Endothelial cell of umbilical vein (primary cell): ENCODE measurements around the gene RAMP2. TPM values are rescaled to one million over a fixed set of nuclear protein-coding genes. Genes with fewer than 3 reads are reported as not detected.

Experiments
- BruUV-seq: library from RNA; stranded (reverse); fragments of 400-500 nt; replicated peaks from 2 replicates; lab custom pipeline; 2021; lab: Mats Ljungman, UMichigan
- CTCF ChIA-PET: fragments of 300-600, 350-600 bp; sonication (Branson Sonifier 250); formaldehyde crosslinking; loops from one replicate; lab custom pipeline; 2021; ENCODE audit warnings: antibody characterized with exemption, inconsistent platforms; lab: Charles Lee
- POLR2A ChIA-PET: fragments of 300-600, 350-600 bp; sonication (Branson Sonifier 250); formaldehyde crosslinking; loops from one replicate; lab custom pipeline; 2021; ENCODE audit warnings: antibody characterized with exemption, inconsistent platforms; lab: Charles Lee
- DNase-seq: peaks from one replicate; pipeline ENCODE4 v3.0.0-alpha.2; 2011; ENCODE audit warnings: low read depth, low spot score
- FAIRE-seq: peaks from 2 replicates; lab custom pipeline; 2011; peaks lifted over from hg19 to GRCh38; lab: Jason Lieb, UNC
- H2AFZ ChIP-seq: 2 replicates; pipeline ENCODE4 v1.6.0; 2012; ENCODE audit warnings: low read depth, low read length, control low read depth, inconsistent platforms
- H3K27ac ChIP-seq: 2 replicates; pipeline ENCODE4 v1.5.1; 2011; ENCODE audit warnings: low read depth, mild to moderate bottlenecking, control low read depth, low read length, moderate library complexity; ENCODE audit not compliant: insufficient read depth
- H3K27me3 ChIP-seq, 2 experiments: 2 replicates each; pipeline versions ENCODE4 v1.6.0 to v1.6.1; 2011; ENCODE audit warnings: low read length in 2 of 2, mixed read lengths in 1 of 2; ENCODE audit not compliant: control insufficient read depth in 2 of 2, insufficient read depth in 2 of 2
- H3K36me3 ChIP-seq, 2 experiments: 2 replicates in 1 of 2; 3 replicates in 1 of 2; pipeline ENCODE4 v1.5.1; 2011; ENCODE audit warnings: low read length in 2 of 2, mild to moderate bottlenecking in 1 of 2, moderate library complexity in 1 of 2; ENCODE audit not compliant: control insufficient read depth in 2 of 2, insufficient read depth in 2 of 2; ENCODE audit errors: extremely low read depth in 1 of 2
- H3K4me1 ChIP-seq: 3 replicates; pipeline ENCODE4 v1.5.1; 2011; ENCODE audit warnings: mild to moderate bottlenecking, low read length; ENCODE audit not compliant: control insufficient read depth, insufficient read depth; ENCODE audit errors: extremely low read depth
- H3K4me2 ChIP-seq: 2 replicates; pipeline ENCODE4 v1.6.1; 2011; ENCODE audit warnings: low read length, control low read depth, mixed read lengths; ENCODE audit not compliant: insufficient read depth
- H3K4me3 ChIP-seq, 3 experiments: fragments of 200-600 bp in 1 of 3; sonication (generic), shearing (Covaris generic) in 1 of 3; replicated peaks in 1 of 3; 2 replicates each; pipeline ENCODE4 v1.5.1; 2011 to 2016; ENCODE audit warnings: control low read depth in 3 of 3, low read length in 3 of 3, mild to moderate bottlenecking in 2 of 3, inconsistent platforms in 1 of 3, low read depth in 1 of 3, moderate library complexity in 1 of 3; ENCODE audit not compliant: insufficient read depth in 1 of 3
- H3K79me2 ChIP-seq: 2 replicates; pipeline ENCODE4 v1.6.0; 2012; ENCODE audit warnings: low read length, inconsistent platforms; ENCODE audit not compliant: control insufficient read depth, insufficient read depth
- H3K9ac ChIP-seq: replicated peaks from 2 replicates; pipeline ENCODE3; 2011; ENCODE audit warnings: low read length, control low read depth; ENCODE audit not compliant: insufficient read depth; ENCODE audit errors: extremely low read depth
- H3K9me1 ChIP-seq: replicated peaks from 3 replicates; pipeline ENCODE4 v1.6.0; 2011; ENCODE audit warnings: mild to moderate bottlenecking, low read length; ENCODE audit not compliant: control insufficient read depth, insufficient read depth; ENCODE audit errors: extremely low read depth
- H3K9me3 ChIP-seq: replicated peaks from 2 replicates; pipeline ENCODE4 v1.5.1; 2012; ENCODE audit warnings: low read length, inconsistent platforms; ENCODE audit not compliant: control insufficient read depth, insufficient read depth
- H4K20me1 ChIP-seq: replicated peaks from 2 replicates; pipeline ENCODE3; 2011; ENCODE audit warnings: mild to moderate bottlenecking, low read length; ENCODE audit not compliant: control insufficient read depth, insufficient read depth; ENCODE audit errors: extremely low read depth
- CTCF ChIP-seq, 2 donors: IDR thresholded peaks; 1 replicate in 1 of 2; 2 replicates in 1 of 2; pipeline ENCODE4 v1.5.1; 2011; ENCODE audit warnings: low read length in 2 of 2, mild to moderate bottlenecking in 2 of 2, moderate library complexity in 2 of 2, control low read depth in 1 of 2, inconsistent platforms in 1 of 2, low read depth in 1 of 2; ENCODE audit not compliant: insufficient read depth in 1 of 2; ENCODE audit errors: extremely low read depth in 1 of 2
- EZH2 ChIP-seq: IDR thresholded peaks from 2 replicates; pipeline ENCODE4 v1.6.1; 2012; ENCODE audit warnings: borderline replicate concordance, low read depth, mild to moderate bottlenecking, moderate library complexity, low read length, inconsistent platforms; ENCODE audit not compliant: severe bottlenecking
- FOS ChIP-seq: IDR thresholded peaks from 2 replicates; pipeline ENCODE4 v1.6.1; 2011; ENCODE audit warnings: mild to moderate bottlenecking, low read length, moderate library complexity, borderline replicate concordance; ENCODE audit not compliant: insufficient read depth
- GATA2 ChIP-seq: IDR thresholded peaks from 2 replicates; pipeline ENCODE4 v1.7.0; 2011; ENCODE audit warnings: low read depth, mild to moderate bottlenecking, moderate library complexity, mixed read lengths, low read length; ENCODE audit not compliant: insufficient read length, insufficient read depth
- JUN ChIP-seq: IDR thresholded peaks from 2 replicates; pipeline ENCODE4 v1.6.1; 2011; ENCODE audit warnings: borderline replicate concordance, low read depth; ENCODE audit not compliant: insufficient read length, insufficient read depth
- MAX ChIP-seq: IDR thresholded peaks from 2 replicates; pipeline ENCODE4 v1.6.1; 2011; ENCODE audit not compliant: insufficient read depth, insufficient read length
- MYC ChIP-seq: IDR thresholded peaks from one replicate; pipeline ENCODE4 v1.6.1; 2011; ENCODE audit warnings: mild to moderate bottlenecking, low read depth, low read length
- POLR2A ChIP-seq: IDR thresholded peaks from 2 replicates; pipeline ENCODE4 v1.6.1; 2012; ENCODE audit warnings: low read depth, mild to moderate bottlenecking, control low read depth, low read length
- POLR2AphosphoS5 ChIP-seq: IDR thresholded peaks from 2 replicates; pipeline ENCODE4 v1.6.1; 2012; ENCODE audit warnings: low read depth, mild to moderate bottlenecking, control low read depth, low read length, moderate library complexity; ENCODE audit not compliant: insufficient read depth
- dilution Hi-C: fragments of 300-500 bp; cut with MboI; formaldehyde crosslinking; loops from one replicate; pipeline ENCODE4 v1.15.0; 2019; ENCODE audit warnings: low sequenced_read_pairs; ENCODE audit not compliant: extremely low pct_ligation_motif_present
- intact Hi-C: fragments of 100-400 bp; cut with micrococcal nuclease; formaldehyde crosslinking; loops from one replicate; pipeline ENCODE4 v1.10.0; 2022
- polyA plus RNA-seq, 4 experiments: library from polyadenylated mRNA; depleted of rRNA in 3 of 4; stranded (reverse) in 3 of 4; unstranded in 1 of 4; fragments of >200 nt; gene quantifications; 2 replicates each; pipeline versions ENCODE4 v1.2.1 to v1.2.3, GENCODE V29; 2011 to 2012; ENCODE audit warnings: missing spikeins in 1 of 4
- total RNA-seq: library from RNA; stranded (reverse); gene quantifications from 2 replicates; pipeline ENCODE4 v1.2.3, GENCODE V29; 2021

RAMP2 gene
- total and polyA plus RNA-seq, 2 donors (not counting 3 experiments of a cell fraction or from before 2014, with no cell fraction given): 106 to 192 TPM

GRCh38 chr17:42775534-42776098 lies 14.6 kb downstream of the RAMP2 start:
- no peak overlapping the region for H3K9ac ChIP-seq
- H3K9me1 ChIP-seq: no peaks in the 10 kb centered on the region
- H3K4me2 ChIP-seq: no peak overlapping the region
- TF ChIP-seq EZH2 (no peak), MYC (no peak), POLR2A (no peak), GATA2 (no peak), CTCF (IDR thresholded peaks at IDR 0.05; ENCODE audit: extremely low read depth in 1 of 2, insufficient read depth in 1 of 2, low read depth in 1 of 2, low read length in 2 of 2) (no peak), FOS (no peak), POLR2AphosphoS5 (no peak), JUN (no peak), MAX (no peak)
- no TSS peak for BruUV-seq
- H3K9me3 ChIP-seq: no peaks in the 10 kb centered on the region
- H3K4me3 ChIP-seq: no peak overlapping the region
- DNase-seq: peak; percentile 21
- no peak overlapping the region for H3K27ac ChIP-seq
- dilution Hi-C loops (no loop called here), intact Hi-C loops (loop anchor here (2.0 kb wide), 1 partner anchor 55 kb away; no protein-coding TSS in a partner anchor)
- ChIA-PET POLR2A (no interaction called here), CTCF (interaction anchor here (4.8 kb wide), 1 partner anchor 13 kb away, joined by 53 read pairs; no protein-coding TSS in a partner anchor)
- peak; percentile 61 for FAIRE-seq
- no peaks in the 10 kb centered on the region for H3K27me3 ChIP-seq
- peaks cover 0 to 8% of the 10 kb centered on the region in 2 experiments for H3K36me3 ChIP-seq
- no peaks in the 10 kb centered on the region for H3K79me2 ChIP-seq
- no peak overlapping the region for H2AFZ ChIP-seq
- peaks cover 30% of the 10 kb centered on the region for H3K4me1 ChIP-seq
- H4K20me1 ChIP-seq: no peaks in the 10 kb centered on the region
